GM12878 (cell line): Measurements from ENCODE around the gene HNRNPA1. TPM values are rescaled to one million over a fixed set of nuclear protein-coding genes. Genes with fewer than 3 reads are reported as not detected.

ENCODE experiments used
- ATF2 ChIP-seq: IDR thresholded peaks from 2 replicates; pipeline ENCODE4 v1.6.1; 2012; ENCODE audit warnings: low read length, inconsistent platforms
- BRCA1 ChIP-seq: IDR thresholded peaks from 2 replicates; pipeline ENCODE4 v1.6.1; 2011; ENCODE audit warnings: low read depth, low read length, improper control_type of control experiment
- CBX3 ChIP-seq: fragments of 200-600 bp; sonication (generic); IDR thresholded peaks from 2 replicates; pipeline ENCODE4 v1.6.1; 2016; ENCODE audit warnings: low read depth, borderline replicate concordance
- CEBPB ChIP-seq, 2 experiments: fragments of 150-350 bp in 1 of 2; IDR thresholded peaks; 2 replicates each; pipeline ENCODE4 v1.6.1; 2012 to 2014; ENCODE audit warnings: low read depth in 2 of 2, low read length in 2 of 2, borderline replicate concordance in 1 of 2, inconsistent platforms in 1 of 2
- CHD2 ChIP-seq: IDR thresholded peaks from 2 replicates; pipeline ENCODE4 v1.6.1; 2011; ENCODE audit warnings: low read depth, low read length, improper control_type of control experiment, borderline replicate concordance
- E4F1 ChIP-seq: fragments of 450-650 bp; IDR thresholded peaks from 2 replicates; pipeline ENCODE4 v1.6.1; 2018; ENCODE audit warnings: borderline replicate concordance, mild to moderate bottlenecking; ENCODE audit not compliant: partially characterized antibody
- FOXM1 ChIP-seq: IDR thresholded peaks from 2 replicates; pipeline ENCODE4 v1.6.1; 2012; ENCODE audit warnings: low read depth, mild to moderate bottlenecking, inconsistent platforms, low read length, moderate library complexity
- HDAC2 ChIP-seq: fragments of 200-600 bp; sonication (generic); IDR thresholded peaks from 2 replicates; pipeline ENCODE4 v1.6.1; 2017
- KDM1A ChIP-seq: fragments of 200-600 bp; sonication (generic); IDR thresholded peaks from 2 replicates; pipeline ENCODE4 v1.6.1; 2016; ENCODE audit warnings: borderline replicate concordance
- MTA2 ChIP-seq: fragments of 450-650 bp; IDR thresholded peaks from 2 replicates; pipeline ENCODE4 v1.6.1; 2016; ENCODE audit warnings: low read depth, mild to moderate bottlenecking, moderate library complexity
- MXI1 ChIP-seq: fragments of 150-350 bp; IDR thresholded peaks from 2 replicates; pipeline ENCODE4 v1.6.1; 2011; ENCODE audit warnings: low read depth, mild to moderate bottlenecking, inconsistent platforms, low read length, improper control_type of control experiment
- NFIC ChIP-seq: IDR thresholded peaks from 2 replicates; pipeline ENCODE4 v1.6.1; 2012; ENCODE audit warnings: low read depth, mild to moderate bottlenecking, inconsistent platforms, low read length, moderate library complexity
- NKRF ChIP-seq: fragments of 450-650 bp; conservative IDR thresholded peaks from 2 replicates; pipeline ENCODE4 v1.6.1; 2017; ENCODE audit warnings: mild to moderate bottlenecking, moderate library complexity
- PAX5 ChIP-seq: IDR thresholded peaks from 2 replicates; pipeline ENCODE4 v1.6.1; 2011; ENCODE audit warnings: low read depth, low read length, borderline replicate concordance
- RAD21 ChIP-seq: IDR thresholded peaks from 2 replicates; pipeline ENCODE4 v1.6.1; 2011; ENCODE audit warnings: mild to moderate bottlenecking, low read depth, low read length, moderate library complexity; ENCODE audit not compliant: insufficient read depth
- RBBP5 ChIP-seq: fragments of 200-600 bp; sonication (generic); conservative IDR thresholded peaks from 2 replicates; pipeline ENCODE4 v1.6.1; 2016
- RCOR1 ChIP-seq: conservative IDR thresholded peaks from 2 replicates; pipeline ENCODE4 v1.6.1; 2012; ENCODE audit warnings: low read depth, low read length, improper control_type of control experiment
- RELA ChIP-seq: fragments of 450-650 bp; IDR thresholded peaks from 2 replicates; pipeline ENCODE4 v1.8.0; 2014; ENCODE audit warnings: borderline replicate concordance; ENCODE audit not compliant: partially characterized antibody
- TARDBP ChIP-seq: IDR thresholded peaks from 2 replicates; pipeline ENCODE4 v1.6.1; 2016; ENCODE audit warnings: borderline replicate concordance
- YBX1 ChIP-seq: fragments of 450-650 bp; IDR thresholded peaks from 2 replicates; pipeline ENCODE4 v1.6.1; 2016; ENCODE audit warnings: antibody characterized with exemption
- ZBED1 ChIP-seq: IDR thresholded peaks from 2 replicates; pipeline ENCODE4 v1.6.1; 2016; ENCODE audit warnings: borderline replicate concordance
- ZNF24 ChIP-seq: fragments of 450-650 bp; IDR thresholded peaks from 2 replicates; pipeline ENCODE4 v1.6.1; 2017; ENCODE audit warnings: antibody characterized with exemption, mild to moderate bottlenecking
- ZSCAN29 ChIP-seq: fragments of 450-650 bp; IDR thresholded peaks from 2 replicates; pipeline ENCODE4 v1.6.1; 2017; ENCODE audit warnings: mild to moderate bottlenecking, moderate library complexity
- polyA plus RNA-seq, 11 experiments: library from polyadenylated mRNA; depleted of rRNA in 4 of 11; unstranded in 6 of 11; stranded (reverse) in 5 of 11; fragments of >200 nt; fragmentation: Nextera tagmentation in 4 of 11; fragmentation: Illumina TruSeq in 1 of 11; extraction: Ambion mirVana in 4 of 11; extraction: Trizol in 1 of 11; gene quantifications; 1 replicate in 1 of 11; 2 replicates in 10 of 11; pipeline versions ENCODE4 v1.2.1 to v1.2.3, GENCODE V29; 2011 to 2016; ENCODE audit warnings: inconsistent platforms in 2 of 11, missing spikeins in 2 of 11, low read depth in 1 of 11
- total RNA-seq, 4 experiments: library from RNA; depleted of rRNA in 3 of 4; stranded (reverse); fragments of >200 nt in 3 of 4; fragmentation: Illumina TruSeq in 1 of 4; extraction: Trizol in 1 of 4; gene quantifications; 2 replicates each; pipeline versions ENCODE4 v1.2.1 to v1.2.3, GENCODE V29; 2013 to 2021

HNRNPA1 gene
- total and polyA plus RNA-seq, 10 of the 15 experiments (the other 5 are each of a cell fraction or from before 2014, with no cell fraction given), result 630 to 2,342 (median 1,407) TPM

- TF ChIP-seq E4F1, result peak; percentile 44
- TF ChIP-seq PAX5, result no peak
- TF ChIP-seq ZNF24, result no peak
- no peak for TF ChIP-seq HDAC2
- TF ChIP-seq RELA, result peak; percentile 41
- TF ChIP-seq RCOR1, result no peak
- TF ChIP-seq YBX1, result no peak
- TF ChIP-seq MXI1, result peak; percentile 91
- no peak for TF ChIP-seq CBX3
- no peak for TF ChIP-seq KDM1A
- TF ChIP-seq TARDBP, result peak; percentile 54; the same call in 1 of the 2 replicates
- peak; percentile 66; the same call in 1 of the 2 replicates for TF ChIP-seq CHD2
- no peak for TF ChIP-seq ZSCAN29
- 0 out of 2 replicates have a peak, but pooled peaks have one; percentile 43 for TF ChIP-seq NKRF
- no peak; the same call in 1 of the 2 replicates for TF ChIP-seq NFIC
- TF ChIP-seq BRCA1, result no peak
- TF ChIP-seq ZBED1, result 0 out of 2 replicates have a peak, but pooled peaks have one; percentile 23
- TF ChIP-seq MTA2, result no peak
- TF ChIP-seq CEBPB (IDR thresholded peaks at IDR 0.05; ENCODE audit: borderline replicate concordance in 1 of 2, low read depth in 2 of 2, low read length in 2 of 2), result no peak
- no peak for TF ChIP-seq RAD21
- no peak; the same call in 1 of the 2 replicates for TF ChIP-seq FOXM1
- no peak for TF ChIP-seq RBBP5
- TF ChIP-seq ATF2, result no peak
These were observed 676 bp upstream of the HNRNPA1 start, which contains the start of gene CBX5 (continued) for GRCh38 chr12:54279632-54280467.
